Measurements from ENCODE around the gene IFNGR1. TPM values are rescaled to one million over a fixed set of nuclear protein-coding genes. Genes with fewer than 3 reads are reported as not detected.

IFNGR1 gene
- total RNA-seq, 1 donor from 2014 or later = 28.4 TPM

DNA sequence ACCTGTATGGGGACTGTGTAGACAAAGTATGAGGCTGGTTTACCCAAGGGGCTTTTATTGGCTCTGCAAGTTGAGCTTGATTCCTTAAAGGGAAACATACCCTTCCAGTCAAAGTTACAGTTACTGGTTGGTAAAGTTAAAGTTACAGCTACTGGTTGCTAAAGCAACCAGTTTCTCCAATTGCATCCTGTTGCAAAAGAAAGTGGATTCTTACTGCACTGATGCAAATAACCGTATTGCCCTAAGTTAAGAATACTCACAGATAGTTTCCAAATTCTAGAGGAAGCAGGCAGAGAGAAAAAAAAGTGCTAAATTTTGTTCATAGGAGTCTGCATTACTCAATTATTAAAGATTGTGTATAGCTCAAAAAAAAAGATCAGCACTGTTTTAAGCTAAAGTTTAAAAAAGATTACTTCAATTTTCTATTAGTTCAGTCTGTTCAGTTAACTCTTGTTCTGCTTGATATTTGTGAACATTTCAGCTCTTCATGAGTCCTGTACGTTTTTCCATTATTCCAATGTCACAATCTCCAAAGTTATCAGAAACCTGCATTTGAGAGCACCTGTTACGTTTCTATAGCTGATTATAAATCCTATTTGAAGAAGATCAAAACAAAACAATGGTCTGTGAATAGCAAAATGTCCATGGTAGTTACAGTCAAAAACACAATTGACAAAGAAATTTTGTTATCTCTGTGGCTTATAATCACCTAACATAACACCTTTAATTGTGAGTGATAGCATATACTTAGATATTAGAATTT lies 37.1 kb downstream of the IFNGR1 start:
- no peak overlapping the region for H3K27ac Mint-ChIP-seq
- peaks cover 8% of the 10 kb centered on the region for H3K9me3 Mint-ChIP-seq
- TF ChIP-seq, protein P1, sequence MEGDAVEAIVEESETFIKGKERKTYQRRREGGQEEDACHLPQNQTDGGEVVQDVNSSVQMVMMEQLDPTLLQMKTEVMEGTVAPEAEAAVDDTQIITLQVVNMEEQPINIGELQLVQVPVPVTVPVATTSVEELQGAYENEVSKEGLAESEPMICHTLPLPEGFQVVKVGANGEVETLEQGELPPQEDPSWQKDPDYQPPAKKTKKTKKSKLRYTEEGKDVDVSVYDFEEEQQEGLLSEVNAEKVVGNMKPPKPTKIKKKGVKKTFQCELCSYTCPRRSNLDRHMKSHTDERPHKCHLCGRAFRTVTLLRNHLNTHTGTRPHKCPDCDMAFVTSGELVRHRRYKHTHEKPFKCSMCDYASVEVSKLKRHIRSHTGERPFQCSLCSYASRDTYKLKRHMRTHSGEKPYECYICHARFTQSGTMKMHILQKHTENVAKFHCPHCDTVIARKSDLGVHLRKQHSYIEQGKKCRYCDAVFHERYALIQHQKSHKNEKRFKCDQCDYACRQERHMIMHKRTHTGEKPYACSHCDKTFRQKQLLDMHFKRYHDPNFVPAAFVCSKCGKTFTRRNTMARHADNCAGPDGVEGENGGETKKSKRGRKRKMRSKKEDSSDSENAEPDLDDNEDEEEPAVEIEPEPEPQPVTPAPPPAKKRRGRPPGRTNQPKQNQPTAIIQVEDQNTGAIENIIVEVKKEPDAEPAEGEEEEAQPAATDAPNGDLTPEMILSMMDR (conservative IDR thresholded peaks at IDR 0.05) = no peak
- H3K4me1 Mint-ChIP-seq (ENCODE audit: unreplicated experiment) = no peaks in the 10 kb centered on the region
- no peaks in the 10 kb centered on the region for H3K27me3 Mint-ChIP-seq
- peaks cover 4% of the 10 kb centered on the region for H3K36me3 Mint-ChIP-seq
- DNase-seq (ENCODE audit: extremely low spot score, unreplicated experiment) = no peak
- H3K4me3 Mint-ChIP-seq = no peak overlapping the region

DNA sequence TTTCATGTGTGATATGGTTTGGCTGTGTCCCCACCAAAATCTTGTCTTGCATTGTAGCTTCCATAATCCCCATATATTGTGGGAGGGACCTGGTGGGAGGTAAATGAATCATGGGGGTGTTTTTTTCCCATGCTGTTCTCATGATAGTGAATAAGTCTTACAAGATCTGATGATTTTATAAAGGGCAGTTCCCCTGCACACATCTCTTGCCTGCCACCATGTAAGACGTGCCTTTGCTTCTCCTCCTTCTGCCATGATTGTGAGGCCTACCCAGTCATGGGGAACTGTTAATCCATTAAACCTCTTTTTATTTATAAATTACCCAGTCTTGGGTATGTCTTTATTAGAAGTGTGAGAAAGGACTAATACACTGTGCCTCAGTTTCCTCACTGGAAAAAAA lies 41.6 kb downstream of the IFNGR1 start:
- Mint-ChIP-seq H3K27me3 (no peaks in the 10 kb centered on the region), H3K9me3 (peaks cover 5% of the 10 kb centered on the region)

DNA sequence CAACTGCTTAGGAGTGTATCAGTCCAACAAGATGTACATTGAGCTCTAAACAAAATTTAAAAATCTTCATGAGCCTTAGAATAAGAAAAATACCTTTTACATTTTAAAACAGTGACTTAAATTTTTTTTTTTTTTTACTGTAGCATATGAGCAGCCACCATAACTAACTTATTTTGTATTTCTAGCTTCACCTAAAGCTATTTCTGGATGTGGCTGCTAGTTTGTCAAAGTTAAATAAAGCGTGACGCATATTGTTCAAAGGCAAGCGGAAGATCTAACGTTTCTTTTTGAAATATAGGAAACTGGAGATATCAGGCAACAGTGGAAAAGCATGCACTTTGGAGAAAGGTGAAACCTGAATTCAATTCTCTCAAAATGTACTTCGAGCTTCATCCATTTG lies 42.5 kb downstream of the IFNGR1 start:
- peaks cover 4% of the 10 kb centered on the region for H3K36me3 Mint-ChIP-seq
- H3K27ac Mint-ChIP-seq = no peak overlapping the region
- DNase-seq (ENCODE audit: extremely low spot score, unreplicated experiment) = no peak
- no peak overlapping the region for H3K4me3 Mint-ChIP-seq
- H3K9me3 Mint-ChIP-seq = peaks cover 5% of the 10 kb centered on the region
- H3K4me1 Mint-ChIP-seq (ENCODE audit: unreplicated experiment) = no peaks in the 10 kb centered on the region
- no peaks in the 10 kb centered on the region for H3K27me3 Mint-ChIP-seq
- TF ChIP-seq, protein P1 (conservative IDR thresholded peaks at IDR 0.05) = no peak

More for the DNA sequence above, 41.6 kb downstream of the IFNGR1 start:
- Mint-ChIP-seq H3K36me3 (peaks cover 4% of the 10 kb centered on the region), H3K27ac (no peak overlapping the region), H3K4me1 (ENCODE audit: unreplicated experiment) (no peaks in the 10 kb centered on the region), H3K4me3 (no peak overlapping the region)
- DNase-seq (ENCODE audit: extremely low spot score, unreplicated experiment) = no peak
- TF ChIP-seq, protein P1 (conservative IDR thresholded peaks at IDR 0.05) = no peak

DNA sequence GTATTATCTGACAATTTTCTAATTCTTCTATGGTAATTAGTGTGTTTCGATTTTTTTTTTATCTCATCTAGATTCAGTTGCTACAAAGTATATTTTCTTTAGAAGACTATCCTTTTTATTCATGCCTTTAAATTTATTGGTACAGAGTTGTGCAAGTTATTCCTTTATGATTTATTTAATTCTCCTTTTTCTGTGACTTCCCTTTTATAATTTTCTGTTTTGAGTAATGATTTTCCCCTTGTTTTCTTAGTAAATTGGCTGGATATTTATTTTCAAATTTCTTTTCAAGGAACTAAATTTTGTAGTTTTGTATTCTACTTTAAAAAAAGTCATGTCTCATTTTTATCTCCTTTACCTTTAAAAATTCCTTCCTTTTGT lies 43.3 kb downstream of the IFNGR1 start:
- TF ChIP-seq, protein P1 (conservative IDR thresholded peaks at IDR 0.05) = no peak
- H3K9me3 Mint-ChIP-seq = peaks cover 5% of the 10 kb centered on the region
- DNase-seq (ENCODE audit: extremely low spot score, unreplicated experiment) = no peak
- H3K36me3 Mint-ChIP-seq = peaks cover 4% of the 10 kb centered on the region
- no peaks in the 10 kb centered on the region for H3K27me3 Mint-ChIP-seq
- H3K4me3 Mint-ChIP-seq = no peak overlapping the region
- no peak overlapping the region for H3K27ac Mint-ChIP-seq
- no peaks in the 10 kb centered on the region for H3K4me1 Mint-ChIP-seq (ENCODE audit: unreplicated experiment)

DNA sequence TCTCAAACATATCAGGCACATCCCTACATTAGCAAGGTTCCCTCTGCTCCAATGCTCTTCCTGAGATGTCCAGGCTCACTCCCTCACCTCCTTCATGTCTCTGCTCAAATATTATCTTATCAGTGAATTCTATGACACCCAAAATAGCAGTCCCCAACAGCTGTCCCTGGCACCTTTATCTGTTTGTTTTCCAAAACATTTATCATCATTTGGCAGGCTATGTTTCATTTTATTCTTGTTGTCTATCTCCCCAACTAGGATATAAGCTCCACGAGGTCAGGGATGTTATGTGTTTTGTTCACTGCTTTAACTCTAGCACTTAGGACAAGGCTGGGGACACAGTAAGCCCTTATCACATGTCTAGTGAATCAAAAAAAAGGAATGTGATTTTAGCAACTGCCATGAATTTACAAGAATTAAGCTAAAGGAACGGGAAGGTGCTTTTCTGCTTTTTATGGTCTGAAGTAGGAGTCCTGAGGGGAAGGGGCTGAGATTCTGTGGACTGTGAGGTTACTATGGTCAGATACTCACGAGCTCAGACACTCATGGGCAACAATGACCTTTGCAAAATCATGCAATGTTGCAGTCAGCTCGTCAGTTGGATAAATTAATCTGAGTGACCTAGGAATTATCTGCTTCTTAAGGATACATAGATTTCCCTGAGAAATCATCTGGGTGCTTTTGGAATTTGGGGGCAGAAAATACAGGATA lies 43.9 kb downstream of the IFNGR1 start:
- no peak overlapping the region for H3K4me3 Mint-ChIP-seq
- no peaks in the 10 kb centered on the region for H3K36me3 Mint-ChIP-seq
- no peak for DNase-seq (ENCODE audit: extremely low spot score, unreplicated experiment)
- H3K4me1 Mint-ChIP-seq (ENCODE audit: unreplicated experiment) = no peaks in the 10 kb centered on the region
- TF ChIP-seq, protein P1 (conservative IDR thresholded peaks at IDR 0.05) = no peak
- H3K27ac Mint-ChIP-seq = no peak overlapping the region
- no peaks in the 10 kb centered on the region for H3K27me3 Mint-ChIP-seq
- peaks cover 5% of the 10 kb centered on the region for H3K9me3 Mint-ChIP-seq

All from type B pancreatic cell (in vitro differentiated cells).